Fibroblast of peridontal ligament (primary cell): Measurements from ENCODE around the gene ZSWIM4.
A peak's percentile ranks its signal among the peaks of the same experiment; 100 is the strongest.
"Not testable (repeated sequence)": the region's sequence is repeated elsewhere in the genome, so short reads cannot be mapped to it uniquely, and the experiment has no call there.

ENCODE experiments used
- DNase-seq: peaks from one replicate; pipeline ENCODE4 v3.0.0-alpha.2; 2010; ENCODE audit errors: extremely low read depth

The ZSWIM4 gene

DNA sequence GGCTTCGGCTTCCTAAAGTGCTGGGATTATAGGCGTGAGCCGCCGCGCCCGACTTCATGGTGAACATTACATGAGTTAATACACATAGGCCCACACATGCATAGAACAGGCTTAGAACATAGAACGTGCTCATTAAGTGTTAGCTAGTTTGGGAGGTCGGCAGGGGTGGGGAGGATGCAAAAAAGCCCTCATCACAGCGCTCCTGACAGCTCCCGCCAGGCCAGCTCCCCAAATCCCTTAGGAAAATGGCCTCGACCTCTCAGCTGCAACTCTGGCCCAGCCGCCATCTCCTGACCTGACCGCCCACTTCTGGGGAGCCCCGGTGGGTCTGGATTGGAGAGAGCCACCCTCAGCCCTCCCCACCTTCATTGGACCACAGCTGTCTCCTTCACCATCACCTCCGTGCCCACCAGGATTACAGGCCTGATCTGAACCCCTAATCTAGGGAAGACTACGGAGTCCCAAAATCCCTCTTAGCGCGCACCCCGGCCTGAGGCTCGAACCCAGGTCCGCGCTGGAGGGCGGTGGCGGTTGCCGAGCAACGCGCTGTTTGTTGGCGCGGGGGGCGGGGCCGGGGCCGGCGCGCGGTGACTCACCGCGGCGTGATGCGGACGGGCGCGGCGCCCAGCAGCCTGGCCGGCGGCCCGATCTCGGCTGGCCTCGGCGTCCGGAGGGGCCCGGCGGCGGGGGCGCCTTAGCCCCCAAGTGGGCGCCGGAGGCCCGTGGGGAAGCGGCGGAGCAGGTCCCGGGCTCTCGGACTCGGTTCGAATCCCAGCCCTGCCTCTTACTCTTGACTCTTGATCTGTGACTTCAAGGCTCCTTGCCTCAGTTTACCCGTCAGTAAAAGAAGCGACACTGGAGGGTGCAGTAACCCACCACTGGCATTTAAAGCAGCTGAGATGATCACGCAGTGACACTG lies 55.0 kb downstream of the ZSWIM4 start:
- peak; percentile 65 for DNase-seq

DNA sequence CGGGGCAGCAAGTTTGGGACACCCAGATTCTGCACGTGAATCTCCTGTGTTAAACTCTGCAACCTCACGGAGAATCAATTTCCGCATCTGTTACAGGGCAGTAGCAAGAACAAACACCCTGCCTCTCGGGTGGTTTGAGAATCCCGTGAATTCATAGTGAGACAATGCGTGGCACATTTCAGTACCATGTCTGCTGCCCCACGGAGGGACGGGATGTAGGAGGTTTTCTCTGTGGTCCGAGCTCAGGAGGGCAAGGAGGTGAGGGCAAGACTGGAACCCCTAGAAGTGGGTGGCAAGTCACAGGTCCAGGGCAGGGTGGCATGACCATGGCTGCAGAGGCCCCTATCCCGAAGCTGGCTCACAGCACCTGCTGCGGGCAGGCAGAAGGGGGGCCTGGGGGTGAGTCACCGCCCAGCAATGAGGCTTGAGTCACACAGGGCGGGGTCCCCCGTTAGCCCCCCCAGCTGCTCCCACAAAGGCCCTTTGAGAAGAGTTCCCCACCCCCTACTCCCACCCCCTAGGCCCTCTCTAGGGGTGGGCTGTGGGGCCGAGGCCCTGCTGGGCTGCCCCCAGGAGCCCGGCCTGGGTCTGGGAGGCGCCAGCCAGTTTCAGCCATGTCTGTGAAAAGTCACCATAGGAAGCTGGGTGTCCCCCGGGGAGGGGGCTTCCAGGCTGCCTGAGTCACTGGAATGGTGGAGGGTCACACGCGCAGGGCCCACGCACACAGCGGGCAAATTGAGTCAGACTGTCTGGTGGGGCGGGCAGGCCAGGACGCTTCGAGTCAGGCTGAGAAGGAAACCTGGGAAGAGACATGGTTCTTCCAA lies 55.9 kb downstream of the ZSWIM4 start:
- peak; percentile 89 for DNase-seq

DNA sequence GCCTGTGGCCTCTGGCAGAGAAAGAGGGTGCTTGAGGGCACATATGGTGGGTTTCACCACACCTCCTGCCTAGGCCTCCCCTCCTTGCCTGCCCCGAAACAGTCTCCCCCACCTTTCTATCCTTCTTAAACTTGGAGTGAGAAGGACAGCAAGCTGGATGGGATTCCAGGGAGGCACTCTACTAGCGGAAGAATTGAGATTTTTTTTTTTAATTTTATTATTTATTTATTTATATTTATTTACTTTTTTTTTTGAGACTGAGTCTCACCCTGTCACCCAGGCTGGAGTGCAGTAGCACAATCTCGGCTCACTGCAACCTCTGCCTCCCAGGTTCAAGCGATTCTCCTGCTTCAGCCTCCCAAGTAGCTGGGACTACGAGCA lies 56.5 kb downstream of the ZSWIM4 start:
- DNase-seq: not testable (repeated sequence)

DNA sequence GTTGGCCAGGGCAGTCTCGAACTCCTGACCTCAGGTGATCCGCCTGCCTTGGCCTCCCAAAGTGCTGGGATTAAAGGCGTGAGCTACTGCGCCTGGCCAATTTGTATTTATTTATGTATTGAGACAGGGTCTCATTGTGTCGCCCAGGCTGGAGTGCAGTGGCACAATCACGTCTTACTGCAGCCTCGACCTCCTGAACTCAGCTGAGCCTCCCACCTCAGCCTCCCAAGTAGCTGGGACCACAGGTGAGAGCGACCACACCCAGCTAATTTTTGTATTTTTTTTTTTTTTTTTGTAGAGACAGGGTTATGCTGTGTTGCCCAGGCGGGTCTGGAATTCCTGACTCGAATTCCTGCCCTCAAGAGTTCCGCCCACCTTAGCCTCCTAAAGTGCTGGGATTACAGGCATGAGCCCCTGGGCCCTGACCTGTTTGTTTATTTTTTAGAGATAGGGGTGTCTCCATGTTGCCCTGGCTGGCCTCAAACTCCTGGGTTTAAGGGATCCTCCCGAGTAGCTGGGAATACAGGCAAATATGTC lies 57.0 kb downstream of the ZSWIM4 start:
- not testable (repeated sequence) for DNase-seq

DNA sequence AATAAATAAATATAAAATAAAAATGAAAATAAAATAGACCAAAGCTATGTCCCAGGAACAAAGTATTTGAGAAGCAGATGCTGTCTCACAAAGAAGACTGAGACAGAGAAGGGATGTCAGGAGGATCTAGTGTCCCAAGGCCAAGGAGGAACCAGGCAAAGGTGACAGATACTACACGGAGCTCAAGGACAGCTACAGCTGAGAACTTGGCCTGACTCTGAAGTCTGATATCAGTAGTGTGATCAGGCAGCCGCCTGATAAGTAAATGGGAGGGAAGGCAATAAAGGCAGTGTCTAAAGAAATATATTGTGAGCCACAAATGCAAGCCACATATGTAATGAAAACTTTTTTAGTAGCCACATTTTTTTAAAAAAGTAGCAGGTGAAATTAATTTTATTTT lies 61.3 kb downstream of the ZSWIM4 start:
- no peak for DNase-seq

DNA sequence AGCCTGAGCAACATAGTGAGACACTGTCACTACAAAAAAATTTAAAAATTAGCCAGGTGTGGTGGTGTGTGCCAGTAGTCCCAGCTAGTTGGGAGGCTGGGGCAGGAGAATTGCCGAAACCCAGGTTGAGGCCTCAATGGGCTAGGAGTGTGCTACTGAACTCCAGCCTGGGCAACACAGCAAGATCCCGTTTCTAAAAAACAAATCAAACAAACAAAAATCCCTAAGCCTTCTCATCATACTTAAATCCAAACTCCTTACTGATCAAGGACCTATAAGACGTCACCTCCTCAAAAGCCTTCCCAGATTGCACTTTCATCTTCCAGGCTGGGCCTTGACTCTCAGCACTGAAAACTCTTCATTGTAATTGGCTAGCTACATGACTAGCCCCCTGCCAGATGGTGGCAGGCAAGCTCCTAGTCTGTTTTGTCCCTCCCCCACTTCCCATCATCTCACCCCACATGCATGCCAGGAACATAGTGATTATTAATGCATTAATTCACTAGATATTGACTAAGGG lies 64.2 kb downstream of the ZSWIM4 start:
- DNase-seq: no peak

DNA sequence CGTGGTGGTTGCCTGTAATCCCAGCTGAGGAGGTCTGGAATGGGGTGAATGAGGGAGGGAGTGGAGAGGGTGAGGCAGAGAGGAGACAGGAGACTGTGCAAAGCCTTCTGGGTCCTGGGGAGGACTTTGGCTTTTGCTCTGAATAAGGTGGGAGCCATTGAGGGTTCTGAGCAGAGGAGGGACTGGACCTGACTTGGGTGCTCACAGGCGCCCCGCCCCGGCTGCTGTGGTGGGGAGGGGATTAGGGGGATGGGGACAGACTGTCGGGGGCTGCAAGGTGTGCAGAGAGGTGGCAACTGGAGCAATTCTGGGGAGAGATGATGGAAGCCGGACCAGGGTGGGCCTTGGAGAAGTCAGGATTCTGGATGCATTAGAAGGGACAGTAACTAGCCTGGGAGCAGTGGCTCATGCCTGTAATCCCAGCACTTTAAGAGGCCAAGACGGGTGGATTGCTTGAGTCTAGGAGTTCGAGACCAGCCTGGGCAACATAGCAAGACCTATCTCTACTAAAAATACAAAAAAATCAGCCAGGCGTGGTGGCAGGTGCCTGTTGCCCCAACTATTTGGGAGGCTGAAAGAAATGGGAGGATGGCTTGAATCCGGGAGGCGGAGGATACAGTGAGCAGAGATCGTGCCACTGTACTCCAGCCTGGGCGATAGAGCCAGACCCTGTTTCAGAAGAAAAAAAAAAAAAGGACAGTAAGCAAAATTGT lies 65.6 kb downstream of the ZSWIM4 start:
- no peak for DNase-seq

DNA sequence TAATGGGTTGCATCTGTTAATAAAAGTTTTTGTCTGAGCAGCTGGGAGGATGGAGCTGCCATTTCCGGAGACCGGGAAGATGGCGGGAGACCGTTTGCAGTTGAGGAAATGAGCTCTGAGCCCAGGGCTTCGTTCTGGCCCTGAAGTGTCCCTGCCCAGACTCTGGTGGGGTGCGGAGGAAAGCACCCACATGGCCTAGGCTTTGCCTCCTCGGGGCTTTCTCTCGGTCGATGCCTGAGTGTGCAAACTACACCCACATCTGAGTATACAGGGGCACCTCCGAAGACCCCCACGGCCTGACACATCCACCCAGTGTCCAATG lies 66.1 kb downstream of the ZSWIM4 start:
- DNase-seq: no peak

DNA sequence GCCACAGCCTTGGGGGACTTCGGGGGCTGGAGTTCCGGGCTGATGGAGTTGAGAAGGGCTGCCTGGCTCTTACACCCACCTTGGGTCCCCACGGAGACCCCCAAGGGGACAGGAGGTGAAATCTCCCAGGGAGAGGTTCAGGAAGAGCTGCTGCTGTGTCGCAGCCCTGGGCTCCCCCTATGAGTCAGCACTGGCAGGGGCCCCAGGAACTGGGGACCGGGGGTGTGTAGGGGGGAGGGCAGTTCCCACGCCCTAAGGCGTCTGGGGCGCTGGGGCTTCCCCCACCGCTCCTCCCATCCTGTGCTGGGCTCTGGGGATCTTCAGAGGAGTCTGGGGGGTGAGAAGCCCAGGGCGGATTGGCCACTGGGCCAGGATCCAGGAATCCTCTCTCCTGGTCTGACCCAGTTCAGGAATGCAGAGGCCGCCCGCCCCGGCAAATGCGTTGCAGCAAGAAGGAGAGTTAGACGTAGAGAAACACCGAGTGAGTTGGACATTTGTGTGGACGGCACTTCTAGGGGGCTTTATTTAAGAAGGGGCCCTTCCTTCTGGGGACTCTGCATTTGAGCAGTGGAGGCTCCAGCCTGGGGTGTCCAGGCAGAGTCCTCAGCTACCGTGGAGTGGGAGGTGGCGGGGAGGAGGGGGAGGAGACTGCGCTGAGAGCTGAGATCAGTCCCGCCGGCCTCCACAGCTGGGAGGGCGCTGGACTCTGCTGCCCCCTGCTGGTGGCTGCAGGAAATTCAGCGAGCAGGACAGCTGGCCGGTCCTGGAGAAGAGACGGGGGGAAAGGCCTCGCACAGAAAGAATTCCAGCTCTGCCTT lies 66.7 kb downstream of the ZSWIM4 start:
- DNase-seq: peak; percentile 86

DNA sequence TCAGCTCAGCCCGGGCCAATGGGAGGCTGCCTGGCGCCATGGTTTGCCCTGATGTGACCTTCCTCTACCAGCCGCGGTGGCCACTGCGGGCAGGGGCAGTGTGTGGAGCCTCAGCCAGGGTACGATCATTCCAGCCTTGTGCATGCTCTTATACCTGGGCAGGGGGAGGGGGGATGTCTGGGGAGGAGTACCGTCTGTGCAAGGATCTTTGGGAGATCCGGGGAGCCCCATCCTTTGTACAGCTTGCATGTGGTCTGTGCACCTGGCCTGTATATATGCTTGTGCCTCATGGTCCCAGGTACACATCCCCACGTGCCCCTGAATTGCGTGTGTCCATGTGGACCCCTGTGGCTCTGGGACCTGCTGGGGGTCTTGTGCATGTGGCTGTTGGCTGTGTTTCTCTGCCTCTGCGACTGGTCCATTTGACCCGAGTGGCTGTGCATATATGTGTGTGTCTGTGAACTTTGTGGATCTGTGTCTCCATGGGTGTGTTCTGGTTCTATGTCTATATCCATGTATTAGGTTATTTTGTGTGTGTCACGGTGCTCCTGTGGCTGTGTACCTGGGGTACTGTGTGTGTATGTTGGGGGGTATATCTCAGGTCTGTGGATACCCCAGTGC lies 68.9 kb downstream of the ZSWIM4 start:
- no peak for DNase-seq

DNA sequence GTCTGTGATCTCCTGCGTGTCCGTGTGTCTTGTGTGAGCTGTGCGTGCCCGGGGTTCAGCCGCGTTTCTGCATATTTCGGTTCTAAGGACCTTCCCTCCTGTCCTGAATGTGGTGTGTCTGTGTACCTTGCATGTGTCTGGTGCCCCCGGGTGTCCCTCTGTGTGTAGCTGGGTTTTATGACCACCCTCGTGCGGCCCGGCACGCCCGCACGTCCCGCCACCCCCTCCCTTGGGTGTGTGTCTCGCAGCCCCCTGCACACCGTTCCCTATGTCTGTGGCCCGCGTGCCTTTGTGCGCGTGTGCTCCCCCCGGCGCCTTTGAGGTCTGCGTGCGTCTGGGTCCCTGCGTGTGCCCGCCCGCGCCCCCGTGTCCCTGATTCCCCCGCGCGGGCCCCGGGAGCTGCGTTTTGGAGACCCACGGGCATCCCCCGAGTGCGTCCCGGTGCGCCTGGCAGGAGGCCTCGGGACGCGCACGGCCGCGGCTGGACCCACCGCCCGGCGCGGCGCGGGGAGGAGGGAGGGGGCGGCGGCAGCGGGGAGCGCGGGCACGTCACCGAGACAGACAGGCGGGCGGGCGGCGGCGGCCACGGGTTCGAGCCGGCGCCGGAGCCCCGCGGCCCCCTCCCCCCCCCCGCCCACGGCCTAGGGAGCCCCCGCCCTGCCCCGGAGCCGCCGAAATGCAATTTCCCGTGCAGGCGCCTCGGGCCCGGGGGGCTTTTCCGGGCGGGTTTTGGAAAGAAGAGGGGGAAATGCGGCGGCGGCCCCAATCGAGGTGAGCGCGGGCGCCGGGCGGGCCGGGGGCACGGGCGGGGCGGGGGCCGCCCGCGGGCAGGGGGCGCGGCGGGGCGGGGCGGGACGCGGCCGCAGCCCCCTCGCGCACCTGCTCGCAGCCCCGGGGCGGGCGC lies 69.7 kb downstream of the ZSWIM4 start:
- no peak for DNase-seq

DNA sequence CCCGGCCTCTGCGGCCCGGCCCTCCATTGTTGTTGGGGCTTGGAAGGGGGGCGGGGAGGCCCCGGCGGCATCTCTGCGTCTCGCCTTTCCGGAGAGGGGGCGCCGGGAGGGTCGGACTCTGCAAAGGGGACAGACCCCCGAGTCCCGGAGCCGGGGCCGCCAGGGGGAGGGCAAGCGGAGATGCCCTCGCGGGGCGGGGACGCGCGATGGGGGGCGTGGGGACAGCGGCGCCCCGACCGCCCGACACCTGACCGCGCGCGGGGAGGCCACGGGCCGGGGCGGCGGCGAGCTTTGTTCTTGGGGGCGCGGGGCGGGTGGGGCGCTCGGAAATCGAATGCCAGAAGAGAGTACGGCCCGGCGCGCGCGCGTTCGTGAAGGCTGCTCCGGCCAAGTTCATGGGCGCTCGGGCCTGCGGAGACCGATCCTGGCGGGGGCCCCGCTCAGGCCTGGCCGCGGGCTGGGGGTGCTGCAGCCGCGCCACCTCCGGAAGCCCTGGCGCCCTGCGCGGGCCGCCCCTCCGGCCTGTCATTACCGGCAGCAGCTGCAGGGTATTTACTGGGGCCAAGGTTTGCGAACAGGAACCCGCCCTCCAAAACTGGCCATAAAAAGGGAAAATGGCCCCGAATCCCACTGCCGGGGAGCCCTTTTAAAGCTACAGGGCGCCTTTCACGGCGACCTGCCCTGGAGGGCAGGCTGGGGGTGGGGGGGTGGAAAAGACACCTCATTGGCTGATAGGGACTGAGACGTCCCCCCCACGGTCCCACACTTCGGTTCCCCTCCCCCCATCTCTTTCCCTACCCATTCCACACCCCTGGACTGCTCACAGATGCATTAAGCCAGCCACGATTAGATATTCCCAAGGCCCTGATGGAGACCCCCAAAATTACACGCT lies 70.6 kb downstream of the ZSWIM4 start:
- DNase-seq: no peak

DNA sequence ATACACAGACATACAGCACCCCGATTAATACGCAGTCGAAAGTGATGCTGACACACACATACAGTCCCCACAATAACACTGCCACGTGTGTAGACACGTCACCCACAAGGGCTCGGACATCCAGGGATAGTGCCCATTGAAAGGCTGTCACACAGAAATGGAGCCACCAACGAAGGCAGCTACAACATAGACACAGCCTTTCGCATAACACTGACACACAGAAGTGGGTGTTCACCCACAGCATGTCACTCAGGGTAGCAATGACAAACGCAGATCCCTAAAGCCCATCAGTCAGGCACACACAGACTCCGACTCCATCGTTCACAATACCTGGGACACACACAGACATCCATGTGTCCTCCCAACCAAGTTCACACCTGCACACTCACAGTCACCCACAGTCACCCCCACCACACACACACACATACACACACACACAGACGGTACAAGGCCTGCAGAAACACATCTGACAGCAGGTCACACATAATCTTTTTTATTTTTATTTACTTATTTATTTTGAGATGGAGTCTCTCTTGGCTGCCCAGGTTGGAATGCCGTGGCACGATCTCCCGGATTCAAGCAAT lies 71.3 kb downstream of the ZSWIM4 start:
- no peak for DNase-seq

DNA sequence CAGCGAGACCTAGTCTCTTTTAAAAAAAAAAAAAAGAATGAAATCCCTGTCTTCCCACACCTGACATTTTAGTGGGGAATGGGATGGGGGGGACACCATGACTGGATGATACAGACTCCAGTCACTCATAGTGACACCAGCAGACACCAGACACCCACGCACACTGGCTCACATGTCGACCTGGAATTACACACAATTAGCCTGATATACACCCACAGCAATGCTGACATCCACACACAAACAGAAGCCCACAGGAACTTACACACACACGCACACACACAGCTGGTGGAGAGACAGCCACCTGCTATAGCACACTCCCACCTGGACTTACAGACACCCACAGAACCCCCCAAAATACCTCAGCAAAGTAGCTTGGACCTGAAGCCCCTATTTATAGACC lies 73.4 kb downstream of the ZSWIM4 start:
- DNase-seq: no peak

DNA sequence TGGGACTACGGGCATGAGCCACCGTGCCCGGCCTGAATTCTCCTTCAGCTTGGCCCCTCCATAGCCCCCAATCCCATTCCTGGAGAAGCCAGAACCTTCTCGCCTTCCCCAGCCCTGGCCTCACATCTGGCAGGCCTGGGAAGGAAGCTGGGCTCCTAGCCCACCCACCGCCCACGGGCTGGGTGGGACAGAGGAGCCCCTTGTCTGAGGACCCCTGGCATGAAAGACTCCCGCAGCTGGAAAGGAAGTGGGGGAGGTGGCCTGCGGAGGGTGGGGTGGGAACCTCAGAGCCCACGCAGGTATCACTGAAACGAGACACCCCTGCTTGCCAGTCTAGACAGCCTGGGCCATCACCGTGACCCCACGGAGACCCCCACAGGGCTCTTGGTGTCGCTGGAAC lies 74.0 kb downstream of the ZSWIM4 start:
- no peak for DNase-seq

DNA sequence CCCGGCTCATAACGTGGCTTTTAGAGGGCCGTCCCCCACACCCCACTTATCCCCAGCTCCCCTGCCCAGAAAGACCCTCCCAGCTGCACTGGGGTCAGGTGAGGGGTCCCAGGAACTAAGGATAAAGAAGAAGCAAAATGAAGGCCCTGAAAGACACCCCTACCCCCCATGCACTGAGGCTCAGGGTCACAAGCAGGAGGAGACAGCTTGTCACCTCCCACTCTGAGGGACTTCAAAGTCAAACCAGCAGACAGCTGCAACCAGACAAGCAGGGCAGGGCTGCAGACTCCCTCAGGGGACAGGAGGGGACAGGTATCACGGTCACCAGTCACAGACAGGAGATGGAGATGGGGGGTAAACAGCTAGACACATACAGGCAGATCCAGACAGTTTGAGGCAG lies 75.6 kb downstream of the ZSWIM4 start:
- DNase-seq: no peak

DNA sequence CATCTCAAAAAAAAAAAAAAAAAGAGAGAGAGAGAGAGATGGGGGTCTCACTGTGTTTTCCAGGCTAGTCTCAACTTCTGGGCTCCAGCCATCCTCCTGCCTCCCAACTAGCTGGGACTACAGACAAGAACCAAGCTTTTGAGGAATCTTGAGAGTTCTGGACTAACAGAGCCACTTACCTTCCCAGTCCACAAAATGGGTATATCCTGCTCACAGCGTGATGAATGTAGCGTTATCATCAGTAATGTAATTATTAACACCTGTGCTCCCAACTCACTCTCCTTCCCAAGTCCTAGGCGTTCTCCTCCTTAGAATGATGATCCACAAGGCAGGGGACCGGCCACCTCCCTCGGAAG lies 77.1 kb downstream of the ZSWIM4 start:
- no peak for DNase-seq

DNA sequence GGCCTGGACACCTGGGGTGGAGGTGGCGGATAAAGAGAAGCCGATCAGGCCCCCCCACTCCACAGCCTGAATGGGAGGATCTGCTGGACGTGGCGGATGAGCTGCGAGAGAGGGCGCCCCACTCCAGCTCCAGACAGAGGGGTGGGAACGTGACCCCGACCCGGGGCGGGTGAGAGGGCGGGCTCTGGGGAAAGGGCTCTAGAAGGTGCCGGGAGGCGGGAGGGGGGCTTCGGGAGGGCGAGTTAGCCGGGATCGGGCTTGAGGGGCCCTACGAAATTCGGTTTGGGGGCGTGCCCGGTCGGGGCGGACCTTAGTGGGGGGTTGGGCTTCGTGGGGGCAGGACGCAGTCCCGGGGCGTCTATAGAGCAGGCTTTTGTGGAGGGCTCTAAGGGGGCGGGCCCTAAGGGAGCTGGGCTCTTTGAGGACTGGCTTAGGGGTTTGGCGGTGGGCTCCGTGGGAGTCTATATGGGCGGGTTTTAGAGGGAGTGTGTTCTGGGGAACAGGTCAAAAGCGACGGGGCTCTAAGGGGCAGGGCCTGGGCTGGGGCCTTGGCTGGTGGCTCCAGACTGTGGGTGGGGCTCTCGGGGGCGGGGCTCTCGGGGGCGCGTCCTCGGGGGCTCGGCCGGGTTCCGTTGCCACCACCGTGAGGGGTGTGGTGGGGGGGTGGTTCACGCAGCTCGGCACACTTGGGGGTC lies 77.6 kb downstream of the ZSWIM4 start:
- no peak for DNase-seq
